HL-60 (cell line): ENCODE data around the gene CLTA.

Experiments
- DNase-seq, 2 experiments: peaks; one replicate each; pipeline ENCODE4 v3.0.0-alpha.2; 2010 to 2020; ENCODE audit warnings: low read depth in 1 of 2, low spot score in 1 of 2
- H3K27ac ChIP-seq: fragments of 250-450 bp; sonication (Bioruptor Pico); replicated peaks from 2 replicates; pipeline ENCODE4 v1.5.1; 2020; ENCODE audit warnings: mild to moderate bottlenecking, moderate library complexity
- H3K27me3 ChIP-seq: fragments of 250-450 bp; sonication (Bioruptor Pico); 2 replicates; pipeline ENCODE4 v1.5.1; 2021; ENCODE audit warnings: mild to moderate bottlenecking, moderate library complexity; ENCODE audit not compliant: insufficient read depth, poor library complexity, severe bottlenecking
- H3K4me3 ChIP-seq: replicated peaks from 2 replicates; pipeline ENCODE4 v1.5.1; 2011; ENCODE audit warnings: mild to moderate bottlenecking, control low read depth, low read length; ENCODE audit not compliant: insufficient read depth
- GABPA ChIP-seq: IDR thresholded peaks from 2 replicates; pipeline ENCODE4 v1.6.1; 2012; ENCODE audit warnings: low read depth
- POLR2AphosphoS5 ChIP-seq: IDR thresholded peaks from 2 replicates; pipeline ENCODE4 v1.6.1; 2012; ENCODE audit warnings: low read depth
- SPI1 ChIP-seq: IDR thresholded peaks from 2 replicates; pipeline ENCODE4 v1.6.1; 2012; ENCODE audit warnings: low read depth, mild to moderate bottlenecking, borderline replicate concordance
- TF ChIP-seq, protein P1 (sequence below): IDR thresholded peaks from one replicate; pipeline ENCODE4 v1.5.1; 2011; ENCODE audit warnings: low read length, control low read depth, inconsistent platforms; ENCODE audit not compliant: insufficient read depth
- TF ChIP-seq, protein P2 (sequence below): IDR thresholded peaks from 2 replicates; pipeline ENCODE4 v1.6.1; 2012; ENCODE audit warnings: low read depth; ENCODE audit not compliant: insufficient replicate concordance

CLTA gene

DNA sequence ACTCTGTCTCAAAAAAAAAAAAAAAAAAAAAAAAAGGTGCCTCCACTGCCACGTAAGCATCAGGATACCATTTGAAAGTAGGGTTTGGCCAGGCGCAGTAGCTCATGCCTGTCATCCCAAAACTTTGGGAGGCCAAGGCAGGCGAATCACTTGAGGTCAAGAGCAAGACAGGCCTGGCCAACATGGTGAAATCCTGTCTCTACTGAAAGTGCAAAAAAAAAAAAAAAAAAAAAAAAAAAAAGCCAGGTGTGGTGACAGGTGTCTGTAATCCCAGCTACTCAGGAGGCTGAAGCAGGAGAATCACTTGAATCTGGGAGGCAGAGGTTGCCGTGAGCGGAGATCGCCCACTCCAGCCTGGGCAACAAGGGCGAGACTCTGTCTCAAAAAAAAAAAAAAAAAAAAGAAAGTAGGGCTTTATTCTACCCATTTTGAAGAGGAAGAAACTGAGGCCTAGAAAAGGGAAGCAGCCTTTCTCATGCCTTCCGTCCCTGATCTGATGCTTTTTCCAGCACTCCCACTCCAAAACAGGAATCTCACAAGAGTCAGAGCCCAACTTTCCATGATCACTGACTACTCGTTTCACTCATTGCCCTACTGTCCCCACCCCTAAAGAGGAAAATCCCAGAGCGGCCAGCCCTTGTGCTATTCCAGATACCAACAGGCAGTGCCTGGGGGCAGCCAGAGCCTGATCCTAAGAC is 37.8 kb upstream of the CLTA start:
- TF ChIP-seq POLR2AphosphoS5: no peak
- TF ChIP-seq SPI1: no peak
- TF ChIP-seq, protein P1, sequence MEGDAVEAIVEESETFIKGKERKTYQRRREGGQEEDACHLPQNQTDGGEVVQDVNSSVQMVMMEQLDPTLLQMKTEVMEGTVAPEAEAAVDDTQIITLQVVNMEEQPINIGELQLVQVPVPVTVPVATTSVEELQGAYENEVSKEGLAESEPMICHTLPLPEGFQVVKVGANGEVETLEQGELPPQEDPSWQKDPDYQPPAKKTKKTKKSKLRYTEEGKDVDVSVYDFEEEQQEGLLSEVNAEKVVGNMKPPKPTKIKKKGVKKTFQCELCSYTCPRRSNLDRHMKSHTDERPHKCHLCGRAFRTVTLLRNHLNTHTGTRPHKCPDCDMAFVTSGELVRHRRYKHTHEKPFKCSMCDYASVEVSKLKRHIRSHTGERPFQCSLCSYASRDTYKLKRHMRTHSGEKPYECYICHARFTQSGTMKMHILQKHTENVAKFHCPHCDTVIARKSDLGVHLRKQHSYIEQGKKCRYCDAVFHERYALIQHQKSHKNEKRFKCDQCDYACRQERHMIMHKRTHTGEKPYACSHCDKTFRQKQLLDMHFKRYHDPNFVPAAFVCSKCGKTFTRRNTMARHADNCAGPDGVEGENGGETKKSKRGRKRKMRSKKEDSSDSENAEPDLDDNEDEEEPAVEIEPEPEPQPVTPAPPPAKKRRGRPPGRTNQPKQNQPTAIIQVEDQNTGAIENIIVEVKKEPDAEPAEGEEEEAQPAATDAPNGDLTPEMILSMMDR: no peak
- TF ChIP-seq, protein P2, sequence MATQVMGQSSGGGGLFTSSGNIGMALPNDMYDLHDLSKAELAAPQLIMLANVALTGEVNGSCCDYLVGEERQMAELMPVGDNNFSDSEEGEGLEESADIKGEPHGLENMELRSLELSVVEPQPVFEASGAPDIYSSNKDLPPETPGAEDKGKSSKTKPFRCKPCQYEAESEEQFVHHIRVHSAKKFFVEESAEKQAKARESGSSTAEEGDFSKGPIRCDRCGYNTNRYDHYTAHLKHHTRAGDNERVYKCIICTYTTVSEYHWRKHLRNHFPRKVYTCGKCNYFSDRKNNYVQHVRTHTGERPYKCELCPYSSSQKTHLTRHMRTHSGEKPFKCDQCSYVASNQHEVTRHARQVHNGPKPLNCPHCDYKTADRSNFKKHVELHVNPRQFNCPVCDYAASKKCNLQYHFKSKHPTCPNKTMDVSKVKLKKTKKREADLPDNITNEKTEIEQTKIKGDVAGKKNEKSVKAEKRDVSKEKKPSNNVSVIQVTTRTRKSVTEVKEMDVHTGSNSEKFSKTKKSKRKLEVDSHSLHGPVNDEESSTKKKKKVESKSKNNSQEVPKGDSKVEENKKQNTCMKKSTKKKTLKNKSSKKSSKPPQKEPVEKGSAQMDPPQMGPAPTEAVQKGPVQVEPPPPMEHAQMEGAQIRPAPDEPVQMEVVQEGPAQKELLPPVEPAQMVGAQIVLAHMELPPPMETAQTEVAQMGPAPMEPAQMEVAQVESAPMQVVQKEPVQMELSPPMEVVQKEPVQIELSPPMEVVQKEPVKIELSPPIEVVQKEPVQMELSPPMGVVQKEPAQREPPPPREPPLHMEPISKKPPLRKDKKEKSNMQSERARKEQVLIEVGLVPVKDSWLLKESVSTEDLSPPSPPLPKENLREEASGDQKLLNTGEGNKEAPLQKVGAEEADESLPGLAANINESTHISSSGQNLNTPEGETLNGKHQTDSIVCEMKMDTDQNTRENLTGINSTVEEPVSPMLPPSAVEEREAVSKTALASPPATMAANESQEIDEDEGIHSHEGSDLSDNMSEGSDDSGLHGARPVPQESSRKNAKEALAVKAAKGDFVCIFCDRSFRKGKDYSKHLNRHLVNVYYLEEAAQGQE: no peak
- TF ChIP-seq GABPA: no peak
- H3K27ac ChIP-seq: peak overlapping the region; percentile 94

DNA sequence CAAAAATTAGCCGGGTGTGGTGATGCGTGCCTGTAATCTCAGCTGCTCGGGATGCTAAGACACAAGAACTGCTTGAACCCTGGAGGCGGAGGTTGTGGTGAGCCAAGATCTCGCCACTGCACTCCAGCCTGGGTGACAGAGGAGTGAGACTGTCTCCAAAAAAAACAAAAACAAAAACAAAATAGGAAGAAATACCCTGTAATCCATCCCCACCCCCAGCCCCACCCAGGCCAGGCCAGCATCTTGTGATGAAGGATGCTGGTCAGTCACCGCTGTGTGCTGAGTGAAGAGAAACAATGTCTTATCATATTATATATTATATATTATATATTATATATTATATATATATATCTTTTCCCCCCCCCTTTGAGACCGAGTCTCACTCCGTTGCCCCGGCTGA is 37.0 kb upstream of the CLTA start:
- Histone ChIP-seq H3K27ac (peak overlapping the region; percentile 82), H3K4me3 (no peak overlapping the region), H3K27me3 (no peaks in the 10 kb centered on the region)
- TF ChIP-seq GABPA: no peak
- TF ChIP-seq, protein P2: no peak
- no peak for DNase-seq

More for the DNA sequence above, 37.8 kb upstream of the CLTA start:
- no peak for DNase-seq
- H3K4me3 ChIP-seq: no peak overlapping the region
- no peaks in the 10 kb centered on the region for H3K27me3 ChIP-seq

DNA sequence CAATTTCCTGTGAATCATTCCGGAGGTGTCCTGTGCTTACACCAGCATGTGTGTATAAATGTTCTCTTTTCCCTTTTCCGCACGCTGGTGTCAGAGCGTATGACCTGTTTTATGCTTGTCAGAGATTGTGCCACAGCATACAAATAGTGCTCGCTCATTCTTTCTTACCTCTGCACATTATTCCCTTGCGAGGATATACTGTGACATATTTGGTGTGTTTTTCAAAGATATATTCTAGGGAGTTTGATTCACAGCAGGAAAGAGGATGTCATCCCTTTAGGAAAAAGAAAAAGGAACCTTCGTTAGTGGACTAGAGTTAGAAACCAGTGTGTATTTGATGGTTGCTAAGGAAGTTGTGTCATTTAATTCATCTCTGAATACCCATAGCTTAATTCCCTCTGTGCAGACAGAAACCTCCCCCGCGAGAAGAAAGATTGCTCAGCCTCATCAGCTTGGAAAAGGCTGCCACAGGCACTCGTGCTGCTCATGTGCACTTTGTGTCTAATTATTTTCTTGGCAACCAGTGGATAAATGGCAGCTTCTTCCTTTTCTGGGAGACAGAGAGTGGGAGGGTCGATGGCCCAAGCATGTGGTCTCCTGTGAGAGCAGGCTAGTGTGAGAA is 36.3 kb upstream of the CLTA start:
- H3K4me3 ChIP-seq: no peak overlapping the region
- DNase-seq: peak in 1 of 2 experiments; percentile 63
- TF ChIP-seq POLR2AphosphoS5: peak; percentile 53; the same call in 1 of the 2 replicates
- TF ChIP-seq, protein P1: no peak
- peak overlapping the region; percentile 82 for H3K27ac ChIP-seq
- no peaks in the 10 kb centered on the region for H3K27me3 ChIP-seq

- no peak for DNase-seq
- TF ChIP-seq, protein P2: no peak
- TF ChIP-seq, protein P1: no peak
- TF ChIP-seq SPI1 (no peak), POLR2AphosphoS5 (no peak), GABPA (no peak)
- Histone ChIP-seq H3K27me3 (no peaks in the 10 kb centered on the region), H3K4me3 (no peak overlapping the region), H3K27ac (no peak overlapping the region)
Observed at GRCh38 chr9:36156116-36156515, 34.6 kb upstream of the CLTA start.
